Retinal pigment epithelial cell (primary cell): Measurements from ENCODE around the gene HOXB2.

ENCODE experiments used
- DNase-seq: peaks from one replicate; pipeline ENCODE4 v3.0.0-alpha.2; 2010; ENCODE audit warnings: low read depth
- H3K4me3 ChIP-seq: 2 replicates; pipeline ENCODE4 v1.5.1; 2011; ENCODE audit warnings: mild to moderate bottlenecking, low read length, control low read depth, moderate library complexity
- TF ChIP-seq, protein P1 (sequence below): conservative IDR thresholded peaks from 2 replicates; pipeline ENCODE4 v1.5.1; 2011; ENCODE audit warnings: low read depth, low read length, control low read depth, inconsistent platforms

The HOXB2 gene

DNA sequence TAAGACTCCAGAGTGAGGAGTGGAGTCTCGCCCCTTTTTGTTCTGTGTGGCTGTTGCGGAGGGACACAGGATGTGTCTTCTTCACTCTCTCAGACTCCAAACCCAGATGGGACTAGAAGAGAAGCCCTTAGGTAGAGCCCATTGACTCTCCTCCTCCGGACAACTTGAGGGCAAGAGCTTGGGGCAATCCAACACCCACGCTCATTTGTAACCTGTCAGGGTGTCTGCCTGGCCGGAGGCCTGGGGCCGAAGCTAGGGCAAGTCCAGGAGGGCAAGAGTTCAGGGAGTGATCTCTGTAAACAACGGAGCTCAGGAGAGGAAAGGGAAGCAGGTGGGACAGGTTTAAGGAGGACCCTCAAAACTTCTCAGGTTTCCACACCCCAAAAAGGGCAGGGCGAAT is 12.6 kb downstream of the HOXB2 start:
- no peak overlapping the region for H3K4me3 ChIP-seq
- DNase-seq = no peak
- TF ChIP-seq, protein P1, sequence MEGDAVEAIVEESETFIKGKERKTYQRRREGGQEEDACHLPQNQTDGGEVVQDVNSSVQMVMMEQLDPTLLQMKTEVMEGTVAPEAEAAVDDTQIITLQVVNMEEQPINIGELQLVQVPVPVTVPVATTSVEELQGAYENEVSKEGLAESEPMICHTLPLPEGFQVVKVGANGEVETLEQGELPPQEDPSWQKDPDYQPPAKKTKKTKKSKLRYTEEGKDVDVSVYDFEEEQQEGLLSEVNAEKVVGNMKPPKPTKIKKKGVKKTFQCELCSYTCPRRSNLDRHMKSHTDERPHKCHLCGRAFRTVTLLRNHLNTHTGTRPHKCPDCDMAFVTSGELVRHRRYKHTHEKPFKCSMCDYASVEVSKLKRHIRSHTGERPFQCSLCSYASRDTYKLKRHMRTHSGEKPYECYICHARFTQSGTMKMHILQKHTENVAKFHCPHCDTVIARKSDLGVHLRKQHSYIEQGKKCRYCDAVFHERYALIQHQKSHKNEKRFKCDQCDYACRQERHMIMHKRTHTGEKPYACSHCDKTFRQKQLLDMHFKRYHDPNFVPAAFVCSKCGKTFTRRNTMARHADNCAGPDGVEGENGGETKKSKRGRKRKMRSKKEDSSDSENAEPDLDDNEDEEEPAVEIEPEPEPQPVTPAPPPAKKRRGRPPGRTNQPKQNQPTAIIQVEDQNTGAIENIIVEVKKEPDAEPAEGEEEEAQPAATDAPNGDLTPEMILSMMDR = no peak

DNA sequence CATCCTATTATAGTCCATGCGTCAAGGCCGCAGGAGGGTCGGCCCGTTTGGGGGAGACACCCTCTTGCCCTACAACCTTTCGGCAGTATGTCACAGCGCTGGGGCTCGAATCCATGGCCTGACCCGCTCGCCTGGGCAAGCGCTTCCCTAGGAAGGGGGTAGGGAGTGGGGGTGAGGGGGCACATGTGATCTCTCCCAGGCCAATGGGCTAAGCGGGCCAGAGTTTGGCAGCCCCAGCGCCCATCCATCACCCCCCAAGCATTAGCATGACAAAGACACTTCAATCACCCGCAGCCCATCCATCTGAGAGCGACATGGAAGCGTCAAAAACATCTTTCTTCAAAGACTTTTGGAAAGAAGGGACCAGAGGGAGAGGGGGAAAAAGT is 14.0 kb downstream of the HOXB2 start, which contains the start of gene HOXB1:
Gene HOXB1 (minus strand): TSS at position 125 of the 386 bp plus-strand sequence. CDS start 107 bp downstream, at position 18.
- TF ChIP-seq, protein P1 = no peak
- no peak for DNase-seq
- no peak within 1 kb of the TSS for H3K4me3 ChIP-seq

DNA sequence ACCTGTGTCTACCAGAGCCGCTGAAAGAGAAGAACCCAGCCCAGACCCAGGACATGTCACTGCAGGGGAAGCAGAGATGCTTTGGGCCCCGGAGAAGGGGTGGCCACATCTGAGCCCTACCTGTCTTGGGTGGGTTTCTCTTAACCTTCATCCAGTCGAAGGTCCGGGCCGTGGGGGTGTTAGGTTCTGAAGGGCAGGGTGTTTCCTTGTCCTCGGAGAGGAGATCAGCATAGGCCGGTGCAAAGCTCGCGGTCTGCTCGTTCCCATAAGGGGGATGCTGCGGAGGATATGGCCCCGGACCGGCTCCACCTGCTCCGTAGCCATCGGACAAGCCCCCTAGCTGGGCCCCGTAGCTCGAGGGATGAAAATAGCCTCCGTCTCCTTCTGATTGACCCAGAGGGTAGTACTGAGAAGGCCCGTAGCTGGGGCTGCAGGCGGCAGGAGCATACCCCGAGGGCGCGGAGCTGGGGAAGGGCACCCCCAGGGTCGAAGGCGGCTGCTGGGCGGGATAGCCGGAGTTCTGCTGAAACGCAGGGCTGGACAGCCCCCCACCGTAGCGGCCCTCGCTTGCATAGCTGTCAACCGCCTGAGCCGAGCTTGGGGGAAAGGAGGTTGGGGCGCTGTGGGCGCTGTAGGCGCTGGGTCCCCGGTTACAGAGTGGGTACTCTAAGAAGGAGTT is 14.6 kb downstream of the HOXB2 start:
- no peak for DNase-seq

DNA sequence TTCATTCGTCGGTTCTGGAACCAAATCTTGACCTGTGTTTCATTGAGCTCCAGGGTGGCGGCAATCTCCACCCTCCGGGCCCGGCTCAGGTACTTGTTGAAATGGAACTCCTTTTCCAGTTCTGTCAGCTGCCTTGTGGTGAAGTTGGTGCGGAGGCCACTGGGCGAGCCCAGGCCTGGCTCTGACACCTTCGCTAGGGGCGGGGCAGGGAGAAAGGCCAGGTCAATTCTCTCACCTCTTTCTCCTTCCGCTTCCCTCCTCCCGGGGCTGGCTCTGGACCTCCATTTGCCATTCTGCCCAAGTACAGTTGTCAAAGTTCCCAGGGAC is 15.3 kb downstream of the HOXB2 start:
- H3K4me3 ChIP-seq = no peak overlapping the region
- DNase-seq = no peak
- TF ChIP-seq, protein P1 = no peak

More for the DNA sequence above, 14.6 kb downstream of the HOXB2 start:
- H3K4me3 ChIP-seq = no peak overlapping the region
- TF ChIP-seq, protein P1 = no peak

DNA sequence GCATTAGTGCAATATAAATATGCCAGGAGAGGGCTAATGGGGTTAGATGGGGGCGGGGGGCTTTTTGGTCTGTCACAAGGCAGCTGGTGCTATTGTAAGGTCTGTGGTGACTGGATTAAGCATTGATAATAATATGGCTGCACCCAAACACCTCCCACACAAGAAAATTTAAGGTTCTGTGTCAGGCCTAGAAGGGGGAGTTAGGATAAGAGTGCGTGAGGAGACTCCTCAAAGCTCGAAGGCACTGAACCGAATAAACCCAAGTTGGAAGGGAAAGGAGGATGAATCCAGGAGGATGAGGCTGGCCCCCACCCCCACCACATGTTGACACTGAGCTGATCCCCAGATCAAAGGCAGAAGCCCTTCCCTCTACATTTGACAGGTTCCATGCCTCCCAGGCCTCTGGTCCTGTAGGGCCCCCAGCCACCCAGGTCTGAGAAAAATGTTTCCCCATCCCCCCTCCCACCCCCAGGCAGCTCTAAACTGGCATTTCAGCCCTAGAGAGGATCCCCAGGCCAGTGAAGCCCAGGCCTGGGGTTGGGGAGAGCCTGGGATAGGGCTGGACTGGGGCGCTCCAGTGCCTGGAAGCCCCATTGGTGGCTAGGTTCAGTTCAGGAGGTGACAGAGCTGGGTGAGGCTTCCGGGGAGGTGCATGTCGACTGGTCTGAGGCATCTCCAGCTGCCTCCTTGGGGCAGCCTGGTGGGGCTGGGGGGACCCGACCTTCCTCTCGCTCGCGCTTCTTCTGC is 15.8 kb downstream of the HOXB2 start:
- no peak overlapping the region for H3K4me3 ChIP-seq
- DNase-seq = no peak
- TF ChIP-seq, protein P1 = no peak

DNA sequence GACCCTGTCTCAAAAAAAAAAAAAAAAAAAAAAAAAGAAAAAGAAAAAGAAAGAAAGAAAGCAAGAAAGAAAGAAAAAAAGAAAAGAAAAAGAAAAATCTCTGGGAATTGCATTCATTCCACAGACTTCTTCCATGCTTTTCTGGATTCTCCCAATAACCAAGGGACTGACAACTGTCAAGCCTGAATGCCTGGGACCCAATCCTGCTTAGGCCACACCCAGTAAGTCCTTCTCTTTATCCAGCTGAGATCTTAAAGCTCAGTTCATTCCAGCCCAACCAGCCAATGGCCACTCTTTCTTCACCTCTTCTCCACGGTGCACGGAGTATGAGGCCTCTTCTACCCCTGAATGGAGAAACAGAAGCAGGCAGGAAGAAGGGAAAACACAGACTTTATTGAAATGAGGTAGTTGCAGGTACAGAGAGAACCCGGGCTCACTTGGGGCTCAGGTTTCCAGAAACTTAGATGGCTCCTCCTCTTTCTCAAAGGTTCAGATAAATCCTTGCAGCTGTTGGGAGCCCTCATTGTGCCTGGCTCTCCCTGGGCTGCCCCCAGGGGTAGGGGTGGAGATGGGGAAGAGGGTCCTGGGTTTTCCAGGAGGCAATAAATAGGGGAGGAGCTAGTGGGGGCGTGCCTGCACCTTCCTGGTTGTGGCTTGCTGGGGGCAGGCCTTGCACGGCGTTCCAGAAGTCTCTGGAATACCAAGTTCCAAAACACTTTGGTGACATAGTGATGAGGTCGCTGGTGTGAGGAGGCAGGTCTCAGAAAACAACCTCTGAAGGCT is 16.6 kb downstream of the HOXB2 start:
- TF ChIP-seq, protein P1 = no peak
- H3K4me3 ChIP-seq = no peak overlapping the region
- DNase-seq = no peak
